ENCODE measurements around the gene TARP. TPM values are rescaled to one million over a fixed set of nuclear protein-coding genes. Genes with fewer than 3 reads are reported as not detected.

Gene TARP

GRCh38 chr7:38215735-38216670, 57.4 kb downstream of the TARP start:
- DNase-seq (ENCODE audit: low read depth) = peak; percentile 85

- DNase-seq (ENCODE audit: low read depth) = peak; percentile 92
These were observed 58.3 kb downstream of the TARP start for GRCh38 chr7:38215115-38215514.

GRCh38 chr7:38211940-38212339, 61.5 kb downstream of the TARP start:
- peak; percentile 68 for DNase-seq (ENCODE audit: low read depth)

GRCh38 chr7:38211486-38211885, 62.0 kb downstream of the TARP start:
- DNase-seq (ENCODE audit: low read depth) = no peak

Other genes with a start within 250 kb of the TARP start
- 94.6 and 124 TPM in 2 replicates for gene STARD3NL, start 95.4 kb downstream of the TARP start, total RNA-seq